ENCODE data around the gene HHIPL1. TPM values are rescaled to one million over a fixed set of nuclear protein-coding genes. Genes with fewer than 3 reads are reported as not detected.

Gene HHIPL1
- total RNA-seq, 1 experiment from 2014 or later: 2.1 TPM

- ChIA-PET POLR2A (no interaction called here), CTCF (no interaction called here)
- no peak for TF ChIP-seq TCF7L2 (IDR thresholded peaks at IDR 0.05; ENCODE audit: low read depth, low read length)
- no peak for TF ChIP-seq SIN3A (IDR thresholded peaks at IDR 0.05; ENCODE audit: borderline replicate concordance, insufficient read depth, low read depth, low read length)
- no peak for TF ChIP-seq REST (IDR thresholded peaks at IDR 0.05; ENCODE audit: insufficient read depth in 1 of 2, low read depth in 2 of 2, low read length in 1 of 2)
- no peak for TF ChIP-seq CTCF (IDR thresholded peaks at IDR 0.05)
- no TSS peak for BruUV-seq (replicated peaks)
- ATAC-seq (no peak), DNase-seq (ENCODE audit: low read depth, low spot score) (no peak)
- H3K9me3 ChIP-seq (ENCODE audit: control insufficient read depth, insufficient read depth, low read depth, low read length): no peaks in the 10 kb centered on the region
- H3K4me1 ChIP-seq (ENCODE audit: control insufficient read depth, insufficient read depth, low read length): no peaks in the 10 kb centered on the region
- H3K27me3 ChIP-seq (ENCODE audit: control insufficient read depth, insufficient read depth, low read length): no peaks in the 10 kb centered on the region
- in situ Hi-C loops (cut with HindIII; ENCODE audit: low pct_unique_long_range_greater_than_20kb, low sequenced_read_pairs) (no loop called here), intact Hi-C loops (cut with micrococcal nuclease; ENCODE audit: unreplicated experiment) (no loop called here)
- H3K36me3 ChIP-seq (ENCODE audit: control insufficient read depth, insufficient read depth, low read length): no peaks in the 10 kb centered on the region
- H3K27ac ChIP-seq (ENCODE audit: low read length): no peak overlapping the region
- no peak overlapping the region for H3K4me3 ChIP-seq (ENCODE audit: low read depth in 2 of 2, low read length in 2 of 2)
Measured at GRCh38 chr14:99611646-99612045, 33.3 kb upstream of the HHIPL1 start.

GRCh38 chr14:99612071-99612737 lies 32.7 kb upstream of the HHIPL1 start:
- no TSS peak for BruUV-seq (replicated peaks)
- TF ChIP-seq TCF7L2 (IDR thresholded peaks at IDR 0.05; ENCODE audit: low read depth, low read length) (no peak), REST (IDR thresholded peaks at IDR 0.05; ENCODE audit: insufficient read depth in 1 of 2, low read depth in 2 of 2, low read length in 1 of 2) (no peak), SIN3A (IDR thresholded peaks at IDR 0.05; ENCODE audit: borderline replicate concordance, insufficient read depth, low read depth, low read length) (no peak)
- Histone ChIP-seq H3K27me3 (ENCODE audit: control insufficient read depth, insufficient read depth, low read length) (no peaks in the 10 kb centered on the region), H3K36me3 (ENCODE audit: control insufficient read depth, insufficient read depth, low read length) (no peaks in the 10 kb centered on the region), H3K9me3 (ENCODE audit: control insufficient read depth, insufficient read depth, low read depth, low read length) (no peaks in the 10 kb centered on the region), H3K4me3 (ENCODE audit: low read depth in 2 of 2, low read length in 2 of 2) (no peak overlapping the region), H3K4me1 (ENCODE audit: control insufficient read depth, insufficient read depth, low read length) (no peaks in the 10 kb centered on the region), H3K27ac (ENCODE audit: low read length) (no peak overlapping the region)
- ATAC-seq: no peak
- DNase-seq (ENCODE audit: low read depth, low spot score): no peak
- CTCF ChIA-PET: interaction anchor here (0.5 kb wide), 1 partner anchor 196 kb away, joined by 3 read pairs; no protein-coding TSS in a partner anchor
- in situ Hi-C loops (cut with HindIII; ENCODE audit: low pct_unique_long_range_greater_than_20kb, low sequenced_read_pairs): no loop called here
- POLR2A ChIA-PET: interaction anchor here (0.6 kb wide), 1 partner anchor 81 kb away, joined by 3 read pairs; no protein-coding TSS in a partner anchor
- intact Hi-C loops (cut with micrococcal nuclease; ENCODE audit: unreplicated experiment): no loop called here
